ENCODE data around the gene PCP2. TPM values are rescaled to one million over a fixed set of nuclear protein-coding genes. Genes with fewer than 3 reads are reported as not detected.

PCP2 gene
- total and polyA plus RNA-seq, 2 of the 13 experiments (the other 11 are each of a cell fraction or from before 2014, with no cell fraction given): 0.62 TPM; not detected in 1

- TF ChIP-seq SNAPC4 (CRISPR knock-in tag; IDR thresholded peaks at IDR 0.05) (0 out of 2 replicates have a peak, but pooled peaks have one; percentile 33), ZNF761 (CRISPR knock-in tag; conservative IDR thresholded peaks at IDR 0.05) (no peak), SOX6 (IDR thresholded peaks at IDR 0.05) (no peak), SOX6 (CRISPR knock-in tag; IDR thresholded peaks at IDR 0.05) (no peak), SMYD3 (CRISPR knock-in tag; IDR thresholded peaks at IDR 0.05) (no peak), SMAD9 (CRISPR knock-in tag; IDR thresholded peaks at IDR 0.05) (no peak), ELF3 (CRISPR knock-in tag; IDR thresholded peaks at IDR 0.05) (0 out of 2 replicates have a peak, but pooled peaks have one; percentile 11), ZNF20 (CRISPR knock-in tag; IDR thresholded peaks at IDR 0.05) (no peak), CHCHD3 (CRISPR knock-in tag; IDR thresholded peaks at IDR 0.05) (no peak), TMF1 (CRISPR knock-in tag; IDR thresholded peaks at IDR 0.05; ENCODE audit: low read depth) (no peak), HMG20A (CRISPR knock-in tag; IDR thresholded peaks at IDR 0.05; ENCODE audit: borderline replicate concordance) (no peak), MBD4 (IDR thresholded peaks at IDR 0.05; ENCODE audit: borderline replicate concordance, low read length) (no peak), ZNF629 (CRISPR knock-in tag; conservative IDR thresholded peaks at IDR 0.05) (0 out of 2 replicates have a peak, but pooled peaks have one; percentile 45), ZNF7 (CRISPR knock-in tag; IDR thresholded peaks at IDR 0.05) (no peak), ZEB1 (IDR thresholded peaks at IDR 0.05; ENCODE audit: insufficient replicate concordance, low read depth) (peak; percentile 38), ZGPAT (CRISPR knock-in tag; IDR thresholded peaks at IDR 0.05) (no peak), GLI4 (CRISPR knock-in tag; IDR thresholded peaks at IDR 0.05; ENCODE audit: borderline replicate concordance) (no peak), DNMT3B (CRISPR knock-in tag; conservative IDR thresholded peaks at IDR 0.05) (no peak), ZNF790 (CRISPR knock-in tag; IDR thresholded peaks at IDR 0.05; ENCODE audit: borderline replicate concordance) (0 out of 2 replicates have a peak, but pooled peaks have one; percentile 52), MIXL1 (CRISPR knock-in tag; IDR thresholded peaks at IDR 0.05) (no peak), ZNF350 (CRISPR knock-in tag; IDR thresholded peaks at IDR 0.05; ENCODE audit: borderline replicate concordance, low read depth) (no peak)
- TF ChIP-seq, protein P1, sequence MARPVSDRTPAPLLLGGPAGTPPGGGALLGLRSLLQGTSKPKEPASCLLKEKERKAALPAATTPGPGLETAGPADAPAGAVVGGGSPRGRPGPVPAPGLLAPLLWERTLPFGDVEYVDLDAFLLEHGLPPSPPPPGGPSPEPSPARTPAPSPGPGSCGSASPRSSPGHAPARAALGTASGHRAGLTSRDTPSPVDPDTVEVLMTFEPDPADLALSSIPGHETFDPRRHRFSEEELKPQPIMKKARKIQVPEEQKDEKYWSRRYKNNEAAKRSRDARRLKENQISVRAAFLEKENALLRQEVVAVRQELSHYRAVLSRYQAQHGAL (CRISPR knock-in tag; IDR thresholded peaks at IDR 0.05; ENCODE audit: not compliant biosample characterization): no peak
- TF ChIP-seq, protein P2, sequence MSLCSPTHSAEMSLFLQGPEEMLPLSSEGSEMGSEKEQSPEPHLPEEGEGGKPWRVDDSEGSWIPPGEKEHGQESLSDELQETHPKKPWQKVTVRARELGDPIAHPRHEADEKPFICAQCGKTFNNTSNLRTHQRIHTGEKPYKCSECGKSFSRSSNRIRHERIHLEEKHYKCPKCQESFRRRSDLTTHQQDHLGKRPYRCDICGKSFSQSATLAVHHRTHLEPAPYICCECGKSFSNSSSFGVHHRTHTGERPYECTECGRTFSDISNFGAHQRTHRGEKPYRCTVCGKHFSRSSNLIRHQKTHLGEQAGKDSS (CRISPR knock-in tag; IDR thresholded peaks at IDR 0.05; ENCODE audit: borderline replicate concordance, low read depth): no peak
Observed at GRCh38 chr19:7596211-7596937, 37.1 kb downstream of the PCP2 start (continued).
